Measurements from ENCODE around the gene SHC3.
A peak's percentile ranks its signal among the peaks of the same experiment; 100 is the strongest.

Gene SHC3

DNA sequence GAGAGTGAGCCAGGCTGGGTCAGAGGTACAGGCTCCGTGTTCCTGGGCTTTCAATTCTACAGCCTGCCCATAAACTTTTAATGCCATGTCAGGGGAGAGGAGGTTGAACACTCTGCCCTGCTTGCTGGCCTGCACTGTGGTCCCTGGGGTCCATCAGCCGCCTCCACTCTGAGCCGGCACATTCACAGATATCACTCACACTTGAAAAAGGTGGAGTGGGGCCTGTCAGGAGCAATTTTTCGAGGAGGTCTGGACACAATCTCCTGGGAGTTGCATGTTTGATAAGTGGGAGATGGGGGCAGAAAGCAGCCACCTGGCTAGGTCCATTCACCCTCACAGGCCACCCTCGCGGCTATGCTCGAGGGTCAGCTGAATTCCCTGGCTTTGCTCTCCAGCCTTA lies 164.5 kb downstream of the SHC3 start:
- DNase-seq, result no peak

DNA sequence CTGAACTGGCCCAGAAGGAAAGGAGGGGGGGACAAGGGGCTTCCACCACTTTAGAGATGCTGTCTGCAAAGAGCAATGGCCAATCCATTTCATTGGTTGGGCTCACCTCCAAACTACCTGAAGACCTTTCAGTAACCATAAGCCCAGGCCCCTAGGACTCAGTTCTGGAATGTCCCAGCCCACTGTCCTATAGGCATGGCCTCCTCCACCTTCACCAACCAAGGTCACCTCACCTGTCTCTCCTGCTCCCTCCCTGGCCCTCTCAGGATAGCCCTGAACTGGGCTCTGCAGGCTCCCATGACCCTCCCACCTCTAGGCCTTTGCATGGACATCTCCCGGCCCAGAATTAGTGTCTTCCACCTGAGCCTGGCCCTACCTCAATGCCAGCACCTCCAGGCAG lies 165.0 kb downstream of the SHC3 start:
- no peak for DNase-seq

- DNase-seq, result no peak
Observed at GRCh38 chr9:89012294-89013042, 166.2 kb downstream of the SHC3 start.

GRCh38 chr9:89011683-89012082 lies 166.9 kb downstream of the SHC3 start:
- no peak for DNase-seq

DNA sequence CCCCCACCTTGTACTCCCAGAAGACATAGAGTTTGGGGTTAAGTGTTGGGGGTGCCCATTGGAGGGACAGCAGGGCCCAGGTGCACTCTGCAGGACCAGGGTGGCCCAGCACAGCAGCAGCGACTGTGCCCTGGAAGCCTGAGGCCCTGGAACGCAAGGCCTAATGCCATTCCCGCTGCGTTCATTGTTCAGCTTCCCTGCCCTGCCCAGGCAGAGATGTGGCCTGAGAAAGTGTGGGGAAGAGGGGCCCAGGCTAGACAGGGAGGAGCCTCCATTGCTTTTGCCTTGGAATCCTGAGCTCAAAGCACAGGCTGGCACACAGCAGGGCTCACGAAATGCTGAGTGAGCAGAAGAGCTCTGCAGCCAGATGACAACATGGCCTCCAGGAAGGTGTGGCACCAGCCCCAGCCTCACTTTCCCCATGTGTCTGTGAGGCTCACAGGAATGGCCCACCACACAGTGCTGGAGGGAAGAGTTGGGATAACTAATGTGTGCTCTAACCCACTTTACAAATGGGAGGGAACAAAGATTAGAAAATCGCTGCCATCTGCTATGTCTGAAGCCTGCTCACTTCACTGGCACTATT lies 168.0 kb downstream of the SHC3 start:
- DNase-seq, result no peak

- DNase-seq, result no peak
Observed at GRCh38 chr9:89010056-89010455, 168.6 kb downstream of the SHC3 start.

DNA sequence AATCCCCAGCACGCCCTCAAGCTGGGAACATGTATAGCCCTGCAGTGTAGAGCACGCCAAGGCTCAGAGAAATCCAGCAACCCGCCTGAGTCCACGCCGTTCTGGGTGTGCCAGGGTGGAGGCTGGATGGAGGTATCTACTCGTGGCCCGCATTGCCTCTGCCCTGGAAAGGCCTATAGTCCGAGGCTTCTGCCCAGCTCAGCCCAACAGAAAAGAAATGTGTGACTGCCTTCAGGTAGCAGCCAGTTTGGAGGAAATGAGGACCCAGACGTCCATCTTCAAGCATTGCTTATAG lies 169.1 kb downstream of the SHC3 start:
- DNase-seq, result no peak

DNA sequence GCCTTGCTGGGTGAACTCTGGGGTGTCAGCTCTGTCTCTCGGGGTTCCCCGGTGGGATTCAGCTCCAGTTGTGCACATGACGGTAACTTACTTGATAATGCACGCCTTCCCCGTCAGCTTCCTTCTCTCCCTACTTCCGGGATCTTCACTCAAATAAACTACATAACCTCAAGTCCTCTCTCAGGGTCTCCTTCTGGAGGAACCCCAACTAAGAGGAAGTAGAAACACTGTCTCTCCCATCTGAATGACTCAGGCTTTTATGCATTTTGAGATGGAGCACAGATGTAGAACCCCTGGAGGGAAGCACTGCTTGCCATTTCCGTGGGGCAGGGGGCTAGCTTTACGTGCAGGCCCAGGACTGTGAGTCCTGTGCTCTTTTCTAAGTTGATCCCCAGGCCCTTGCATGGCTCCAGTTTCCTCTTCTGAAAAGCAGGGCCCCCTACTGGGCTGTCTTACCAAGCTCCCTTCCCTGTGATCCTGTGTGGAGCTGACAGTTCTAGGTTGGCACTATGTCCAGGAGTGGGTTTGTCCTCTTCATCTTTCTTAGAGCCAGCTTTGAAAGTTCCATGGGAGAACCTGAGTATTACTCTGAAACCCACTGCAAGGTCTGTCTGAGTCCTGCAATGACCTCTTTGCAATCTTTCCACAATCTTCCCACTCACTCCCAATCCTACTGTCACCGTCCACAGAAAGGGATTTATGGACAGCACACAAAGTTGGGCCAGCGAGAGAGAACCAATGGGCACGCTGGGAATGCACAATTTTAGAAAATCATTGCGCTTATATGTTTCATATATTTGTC lies 169.7 kb downstream of the SHC3 start:
- DNase-seq, result no peak

GRCh38 chr9:89008055-89008743 lies 170.4 kb downstream of the SHC3 start:
- DNase-seq, result no peak

GRCh38 chr9:89006996-89007967 lies 171.3 kb downstream of the SHC3 start:
- DNase-seq, result no peak

DNA sequence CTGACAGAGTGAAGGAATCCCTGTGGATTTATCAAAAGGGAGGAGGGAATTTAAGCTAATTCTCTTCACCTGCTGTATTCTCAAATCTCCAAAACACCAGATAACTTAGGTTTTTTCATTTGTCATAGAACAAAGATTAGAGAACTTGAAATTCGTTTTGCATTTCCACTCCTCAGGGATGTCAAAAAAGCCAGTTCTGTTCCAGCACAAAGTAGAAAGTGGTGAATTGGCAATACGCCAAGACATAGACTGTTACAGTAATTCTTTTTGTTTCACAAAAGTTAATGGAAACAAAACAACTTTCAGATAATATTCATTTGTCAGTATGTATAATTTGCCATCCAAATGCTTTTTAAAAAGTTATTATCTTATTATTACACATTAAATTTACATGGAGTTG lies 172.4 kb downstream of the SHC3 start:
- no peak for DNase-seq

DNA sequence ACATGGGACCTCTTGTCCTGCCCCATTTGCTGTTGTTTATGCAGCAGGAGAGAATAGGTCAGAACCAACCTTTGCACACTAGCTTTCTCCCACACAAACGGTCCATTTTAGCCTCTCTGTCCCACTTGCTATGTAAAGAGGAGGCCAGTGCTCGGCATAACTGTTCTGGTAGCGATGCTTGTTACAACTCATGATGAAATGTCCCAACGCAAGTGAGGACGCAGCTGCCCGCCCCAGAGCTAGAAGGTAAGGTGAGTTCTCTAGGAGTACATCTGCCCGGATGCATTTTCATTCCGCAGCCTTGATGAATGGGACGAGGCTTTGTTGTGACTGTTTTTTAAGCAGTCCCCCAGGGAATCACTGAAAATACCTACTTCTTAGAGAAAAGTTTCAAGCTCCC lies 173.3 kb downstream of the SHC3 start:
- DNase-seq, result no peak

- DNase-seq, result no peak
Observed at GRCh38 chr9:89002987-89003386, 175.6 kb downstream of the SHC3 start.

DNA sequence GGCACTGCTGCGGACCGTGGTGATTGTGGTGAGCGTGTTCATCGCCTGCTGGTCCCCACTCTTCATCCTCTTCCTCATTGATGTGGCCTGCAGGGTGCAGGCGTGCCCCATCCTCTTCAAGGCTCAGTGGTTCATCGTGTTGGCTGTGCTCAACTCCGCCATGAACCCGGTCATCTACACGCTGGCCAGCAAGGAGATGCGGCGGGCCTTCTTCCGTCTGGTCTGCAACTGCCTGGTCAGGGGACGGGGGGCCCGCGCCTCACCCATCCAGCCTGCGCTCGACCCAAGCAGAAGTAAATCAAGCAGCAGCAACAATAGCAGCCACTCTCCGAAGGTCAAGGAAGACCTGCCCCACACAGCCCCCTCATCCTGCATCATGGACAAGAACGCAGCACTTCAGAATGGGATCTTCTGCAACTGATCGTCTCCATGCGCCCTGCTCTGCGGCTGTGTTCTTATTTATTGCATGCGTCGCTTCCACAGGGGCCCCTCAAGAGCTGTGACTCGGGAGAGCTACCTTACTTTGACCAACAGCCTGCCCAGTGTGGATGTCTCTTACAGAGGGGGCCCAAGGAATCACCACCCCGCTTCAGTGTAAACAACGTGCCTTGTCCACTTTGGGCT lies 176.6 kb downstream of the SHC3 start:
- DNase-seq, result no peak

GRCh38 chr9:89000973-89001916 lies 177.4 kb downstream of the SHC3 start:
- DNase-seq, result peak; percentile 82

GRCh38 chr9:89000371-89000781 lies 178.2 kb downstream of the SHC3 start:
- DNase-seq, result no peak

DNA sequence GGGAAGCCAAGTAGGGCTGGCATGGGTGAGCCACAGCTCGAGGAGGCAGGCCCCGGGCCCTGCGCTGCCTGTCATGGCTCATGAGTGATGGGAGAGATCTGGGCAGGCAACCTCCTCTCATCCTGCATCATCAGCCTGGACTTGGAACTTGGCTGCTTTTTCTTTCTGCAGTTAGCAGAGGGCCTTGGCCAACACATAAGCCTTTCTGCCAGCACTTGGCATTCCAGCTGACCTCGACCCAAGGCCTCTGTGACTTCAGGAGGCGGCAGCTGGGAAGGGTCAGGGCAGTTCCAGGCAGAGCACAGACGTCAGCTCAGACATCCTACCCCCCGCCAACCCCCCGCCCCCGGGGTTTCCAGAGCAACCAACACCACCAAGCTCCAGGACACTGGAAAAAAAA lies 179.7 kb downstream of the SHC3 start:
- no peak for DNase-seq

GRCh38 chr9:88998503-88998902 lies 180.1 kb downstream of the SHC3 start:
- no peak for DNase-seq

DNA sequence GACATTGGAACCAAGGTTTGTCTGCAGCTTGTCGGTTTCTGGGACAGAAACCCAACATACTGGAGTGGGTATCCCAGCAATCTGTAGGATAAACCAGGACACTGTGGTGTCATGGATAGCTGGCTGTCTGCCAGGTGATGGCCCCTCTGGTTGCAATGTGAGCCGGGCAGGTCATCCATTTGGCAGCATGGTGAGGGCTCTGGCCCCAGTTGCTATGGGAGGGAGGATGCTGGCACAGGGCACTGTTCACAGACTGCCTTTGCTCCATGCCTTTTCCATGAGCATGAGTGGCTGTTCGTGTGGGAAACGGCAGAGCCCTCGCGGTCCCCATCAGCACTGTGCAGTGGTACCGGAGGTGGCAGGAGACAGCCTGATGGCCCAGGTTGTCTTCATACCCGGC lies 181.0 kb downstream of the SHC3 start:
- no peak for DNase-seq

- no peak for DNase-seq
Observed at GRCh38 chr9:88996921-88997235, 181.7 kb downstream of the SHC3 start.
